Common myeloid progenitor, CD34-positive (primary cell): ENCODE measurements around the gene LPP.

Source experiments
- CTCF ChIA-PET: fragments of 350-600 bp; sonication (Branson Sonifier 250); formaldehyde crosslinking; loops from one replicate; lab custom pipeline; 2021; ENCODE audit warnings: antibody characterized with exemption; lab: Charles Lee
- POLR2A ChIA-PET: fragments of 350-600 bp; sonication (Branson Sonifier 250); formaldehyde crosslinking; loops from one replicate; lab custom pipeline; 2021; ENCODE audit warnings: antibody characterized with exemption; lab: Charles Lee
- DNase-seq, 3 donors: peaks; one replicate each; pipeline versions ENCODE4 v3.0.0 to v3.0.0-alpha.2; 2013
- H3K27ac ChIP-seq, 2 experiments: 1 replicate in 1 of 2; 2 replicates in 1 of 2; pipeline ENCODE4 v1.7.0; 2013; ENCODE audit warnings: inconsistent platforms in 2 of 2, low read length in 2 of 2, mild to moderate bottlenecking in 2 of 2, low read depth in 1 of 2, moderate library complexity in 1 of 2; ENCODE audit not compliant: severe bottlenecking in 2 of 2, insufficient read depth in 1 of 2, poor library complexity in 1 of 2
- H3K27me3 ChIP-seq, 5 experiments: replicated peaks in 2 of 5; 1 replicate in 3 of 5; 2 replicates in 2 of 5; pipeline versions ENCODE4 v1.6.1 to v1.7.0; 2013; ENCODE audit warnings: low read length in 4 of 5, mild to moderate bottlenecking in 2 of 5, moderate library complexity in 2 of 5, inconsistent platforms in 1 of 5; ENCODE audit not compliant: insufficient read depth in 5 of 5, control insufficient read depth in 4 of 5
- H3K36me3 ChIP-seq, 4 experiments: 1 replicate in 2 of 4; 2 replicates in 2 of 4; pipeline versions ENCODE4 v1.6.1 to v1.7.0; 2013; ENCODE audit warnings: low read length in 3 of 4, control low read depth in 1 of 4, mild to moderate bottlenecking in 1 of 4; ENCODE audit not compliant: control insufficient read depth in 4 of 4, insufficient read depth in 4 of 4
- H3K4me1 ChIP-seq, 4 experiments: 1 replicate in 3 of 4; 2 replicates in 1 of 4; pipeline versions ENCODE4 v1.6.1 to v1.7.1; 2013; ENCODE audit warnings: low read length in 3 of 4, mild to moderate bottlenecking in 3 of 4, control low read depth in 1 of 4, inconsistent platforms in 1 of 4, moderate library complexity in 1 of 4; ENCODE audit not compliant: control insufficient read depth in 4 of 4, insufficient read depth in 4 of 4; ENCODE audit errors: control extremely low read depth in 1 of 4
- H3K4me3 ChIP-seq, 7 experiments: 1 replicate in 4 of 7; 2 replicates in 3 of 7; pipeline versions ENCODE4 v1.5.1 to v1.7.0; 2013; ENCODE audit warnings: mild to moderate bottlenecking in 7 of 7, low read length in 6 of 7, moderate library complexity in 6 of 7, inconsistent platforms in 2 of 7, low read depth in 2 of 7, control low read depth in 1 of 7; ENCODE audit not compliant: insufficient read depth in 4 of 7, control insufficient read depth in 1 of 7; ENCODE audit errors: extremely low read depth in 1 of 7
- H3K9me3 ChIP-seq, 5 experiments: 1 replicate in 4 of 5; 2 replicates in 1 of 5; pipeline versions ENCODE4 v1.6.1 to v1.7.1; 2013; ENCODE audit warnings: low read length in 4 of 5, mild to moderate bottlenecking in 2 of 5, inconsistent platforms in 1 of 5, low read depth in 1 of 5, moderate library complexity in 1 of 5; ENCODE audit not compliant: control insufficient read depth in 4 of 5, insufficient read depth in 2 of 5; ENCODE audit errors: control extremely low read depth in 1 of 5
- WGBS: methylation state at CpG from one replicate; pipeline ENCODE4 v1.1.5; 2013; ENCODE audit not compliant: insufficient coverage; 5-methylcytosine and 5-hydroxymethylcytosine counted together

LPP gene

GRCh38 chr3:188881954-188882641, 728.1 kb downstream of the LPP start:
- Histone ChIP-seq H3K27me3 (no peaks in the 10 kb centered on the region), H3K4me3 (no peak overlapping the region), H3K4me1 (no peaks in the 10 kb centered on the region), H3K27ac (no peak overlapping the region), H3K9me3 (no peaks in the 10 kb centered on the region), H3K36me3 (peaks cover 0 to 2% (median under 1%) of the 10 kb centered on the region in 4 experiments)
- DNase-seq: no peak
- POLR2A ChIA-PET: no interaction called here
- CTCF ChIA-PET: interaction anchor here (0.6 kb wide), 1 partner anchor 12 kb away, joined by 4 read pairs; no protein-coding TSS in a partner anchor

GRCh38 chr3:188884299-188885043, 730.5 kb downstream of the LPP start:
- no peaks in the 10 kb centered on the region for H3K27me3 ChIP-seq
- CTCF ChIA-PET: interaction anchor here (1.0 kb wide), 1 partner anchor 11 kb away, joined by 4 read pairs; no protein-coding TSS in a partner anchor
- H3K27ac ChIP-seq: no peak overlapping the region
- 90% methylated on average over 9 of the region's 11 CpGs for WGBS
- POLR2A ChIA-PET: no interaction called here
- H3K36me3 ChIP-seq: peaks cover 0 to 2% (median 0%) of the 10 kb centered on the region in 4 experiments
- H3K4me3 ChIP-seq: no peak overlapping the region
- no peak for DNase-seq
- H3K4me1 ChIP-seq: no peaks in the 10 kb centered on the region
- H3K9me3 ChIP-seq: no peaks in the 10 kb centered on the region

- no peaks in the 10 kb centered on the region for H3K9me3 ChIP-seq
- 96% methylated on average over 6 of the region's 14 CpGs for WGBS
- no peaks in the 10 kb centered on the region for H3K27me3 ChIP-seq
- no peaks in the 10 kb centered on the region for H3K36me3 ChIP-seq
- no peak overlapping the region for H3K27ac ChIP-seq
- no peaks in the 10 kb centered on the region for H3K4me1 ChIP-seq
- H3K4me3 ChIP-seq: no peak overlapping the region
- ChIA-PET POLR2A (no interaction called here), CTCF (interaction anchor here (0.5 to 0.6 kb wide), 2 partner anchors 387 to 1145 kb away, joined by 3 read pairs; no protein-coding TSS in a partner anchor)
- DNase-seq: no peak
These were observed 734.5 kb downstream of the LPP start for GRCh38 chr3:188888321-188889053.

- POLR2A ChIA-PET: no interaction called here
- Histone ChIP-seq H3K4me1 (no peaks in the 10 kb centered on the region), H3K9me3 (no peaks in the 10 kb centered on the region), H3K27ac (no peak overlapping the region), H3K27me3 (no peaks in the 10 kb centered on the region), H3K4me3 (no peak overlapping the region), H3K36me3 (no peaks in the 10 kb centered on the region)
- CTCF ChIA-PET: no interaction called here
- no peak for DNase-seq
- WGBS: 100% methylated on average over 4 of the region's 4 CpGs
These were observed 735.1 kb downstream of the LPP start for GRCh38 chr3:188889054-188889491.

GRCh38 chr3:188890572-188891270, 736.8 kb downstream of the LPP start:
- POLR2A ChIA-PET: no interaction called here
- H3K4me3 ChIP-seq: no peak overlapping the region
- H3K27me3 ChIP-seq: no peaks in the 10 kb centered on the region
- H3K27ac ChIP-seq: no peak overlapping the region
- 100% methylated on average over 1 of the region's 2 CpGs for WGBS
- no peaks in the 10 kb centered on the region for H3K4me1 ChIP-seq
- CTCF ChIA-PET: interaction anchor here (0.6 kb wide), 1 partner anchor 29 kb away, joined by 3 read pairs; no protein-coding TSS in a partner anchor
- no peak for DNase-seq
- no peaks in the 10 kb centered on the region for H3K9me3 ChIP-seq
- H3K36me3 ChIP-seq: no peaks in the 10 kb centered on the region

GRCh38 chr3:188899881-188900280, 745.9 kb downstream of the LPP start:
- DNase-seq: no peak
- Histone ChIP-seq H3K36me3 (no peaks in the 10 kb centered on the region), H3K27me3 (no peaks in the 10 kb centered on the region), H3K27ac (no peak overlapping the region), H3K4me3 (no peak overlapping the region), H3K4me1 (no peaks in the 10 kb centered on the region), H3K9me3 (no peaks in the 10 kb centered on the region)
- CTCF ChIA-PET: no interaction called here
- POLR2A ChIA-PET: no interaction called here
- 94% methylated on average over 6 of the region's 6 CpGs for WGBS
